Lower leg skin (tissue), 3 donors: ENCODE data around the gene METTL8.

Source experiments
- CTCF ChIP-seq, 3 donors: fragments of 450-650 bp; IDR thresholded peaks; one replicate each; pipeline ENCODE4 v1.5.1; 2016; ENCODE audit warnings: antibody characterized with exemption in 3 of 3, mild to moderate bottlenecking in 3 of 3, moderate library complexity in 2 of 3
- POLR2A ChIP-seq, 2 donors: fragments of 450-650 bp; IDR thresholded peaks; one replicate each; pipeline ENCODE4 v1.6.1; 2016 to 2017; ENCODE audit warnings: antibody characterized with exemption in 2 of 2, mild to moderate bottlenecking in 1 of 2, moderate library complexity in 1 of 2

- TF ChIP-seq CTCF (IDR thresholded peaks at IDR 0.05), result no peak
- no peak for TF ChIP-seq POLR2A (IDR thresholded peaks at IDR 0.05)
Measured at GRCh38 chr2:171271386-171271785, 162.4 kb downstream of the METTL8 start.
